ENCODE measurements around the gene MCTP1. TPM values are rescaled to one million over a fixed set of nuclear protein-coding genes. Genes with fewer than 3 reads are reported as not detected.

The MCTP1 gene
- total and polyA plus RNA-seq, 2 of the 8 experiments (the other 6 are each of a cell fraction or from before 2014, with no cell fraction given): 0.56 to 3.4 TPM

DNA sequence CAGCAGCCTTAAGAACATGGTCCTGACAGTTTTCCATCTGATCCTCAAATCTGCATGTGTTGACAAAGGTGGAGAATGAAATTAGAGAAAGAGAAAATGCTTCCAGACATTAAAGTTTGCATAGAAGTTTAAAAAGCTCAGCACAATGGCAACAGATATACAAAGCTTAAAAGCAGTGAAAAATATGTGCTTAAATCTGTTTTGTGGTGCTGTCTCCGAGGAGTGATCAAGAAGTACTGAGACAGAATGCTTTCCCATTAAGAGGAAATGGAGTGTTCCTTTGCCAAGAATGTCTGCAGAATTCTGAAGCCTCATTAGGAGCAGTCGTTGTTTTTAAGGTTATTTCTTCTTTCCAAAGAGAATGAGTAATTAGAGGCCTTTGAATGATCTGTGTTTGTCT is 131.4 kb downstream of the MCTP1 start (continued):
- TF ChIP-seq, protein P1, sequence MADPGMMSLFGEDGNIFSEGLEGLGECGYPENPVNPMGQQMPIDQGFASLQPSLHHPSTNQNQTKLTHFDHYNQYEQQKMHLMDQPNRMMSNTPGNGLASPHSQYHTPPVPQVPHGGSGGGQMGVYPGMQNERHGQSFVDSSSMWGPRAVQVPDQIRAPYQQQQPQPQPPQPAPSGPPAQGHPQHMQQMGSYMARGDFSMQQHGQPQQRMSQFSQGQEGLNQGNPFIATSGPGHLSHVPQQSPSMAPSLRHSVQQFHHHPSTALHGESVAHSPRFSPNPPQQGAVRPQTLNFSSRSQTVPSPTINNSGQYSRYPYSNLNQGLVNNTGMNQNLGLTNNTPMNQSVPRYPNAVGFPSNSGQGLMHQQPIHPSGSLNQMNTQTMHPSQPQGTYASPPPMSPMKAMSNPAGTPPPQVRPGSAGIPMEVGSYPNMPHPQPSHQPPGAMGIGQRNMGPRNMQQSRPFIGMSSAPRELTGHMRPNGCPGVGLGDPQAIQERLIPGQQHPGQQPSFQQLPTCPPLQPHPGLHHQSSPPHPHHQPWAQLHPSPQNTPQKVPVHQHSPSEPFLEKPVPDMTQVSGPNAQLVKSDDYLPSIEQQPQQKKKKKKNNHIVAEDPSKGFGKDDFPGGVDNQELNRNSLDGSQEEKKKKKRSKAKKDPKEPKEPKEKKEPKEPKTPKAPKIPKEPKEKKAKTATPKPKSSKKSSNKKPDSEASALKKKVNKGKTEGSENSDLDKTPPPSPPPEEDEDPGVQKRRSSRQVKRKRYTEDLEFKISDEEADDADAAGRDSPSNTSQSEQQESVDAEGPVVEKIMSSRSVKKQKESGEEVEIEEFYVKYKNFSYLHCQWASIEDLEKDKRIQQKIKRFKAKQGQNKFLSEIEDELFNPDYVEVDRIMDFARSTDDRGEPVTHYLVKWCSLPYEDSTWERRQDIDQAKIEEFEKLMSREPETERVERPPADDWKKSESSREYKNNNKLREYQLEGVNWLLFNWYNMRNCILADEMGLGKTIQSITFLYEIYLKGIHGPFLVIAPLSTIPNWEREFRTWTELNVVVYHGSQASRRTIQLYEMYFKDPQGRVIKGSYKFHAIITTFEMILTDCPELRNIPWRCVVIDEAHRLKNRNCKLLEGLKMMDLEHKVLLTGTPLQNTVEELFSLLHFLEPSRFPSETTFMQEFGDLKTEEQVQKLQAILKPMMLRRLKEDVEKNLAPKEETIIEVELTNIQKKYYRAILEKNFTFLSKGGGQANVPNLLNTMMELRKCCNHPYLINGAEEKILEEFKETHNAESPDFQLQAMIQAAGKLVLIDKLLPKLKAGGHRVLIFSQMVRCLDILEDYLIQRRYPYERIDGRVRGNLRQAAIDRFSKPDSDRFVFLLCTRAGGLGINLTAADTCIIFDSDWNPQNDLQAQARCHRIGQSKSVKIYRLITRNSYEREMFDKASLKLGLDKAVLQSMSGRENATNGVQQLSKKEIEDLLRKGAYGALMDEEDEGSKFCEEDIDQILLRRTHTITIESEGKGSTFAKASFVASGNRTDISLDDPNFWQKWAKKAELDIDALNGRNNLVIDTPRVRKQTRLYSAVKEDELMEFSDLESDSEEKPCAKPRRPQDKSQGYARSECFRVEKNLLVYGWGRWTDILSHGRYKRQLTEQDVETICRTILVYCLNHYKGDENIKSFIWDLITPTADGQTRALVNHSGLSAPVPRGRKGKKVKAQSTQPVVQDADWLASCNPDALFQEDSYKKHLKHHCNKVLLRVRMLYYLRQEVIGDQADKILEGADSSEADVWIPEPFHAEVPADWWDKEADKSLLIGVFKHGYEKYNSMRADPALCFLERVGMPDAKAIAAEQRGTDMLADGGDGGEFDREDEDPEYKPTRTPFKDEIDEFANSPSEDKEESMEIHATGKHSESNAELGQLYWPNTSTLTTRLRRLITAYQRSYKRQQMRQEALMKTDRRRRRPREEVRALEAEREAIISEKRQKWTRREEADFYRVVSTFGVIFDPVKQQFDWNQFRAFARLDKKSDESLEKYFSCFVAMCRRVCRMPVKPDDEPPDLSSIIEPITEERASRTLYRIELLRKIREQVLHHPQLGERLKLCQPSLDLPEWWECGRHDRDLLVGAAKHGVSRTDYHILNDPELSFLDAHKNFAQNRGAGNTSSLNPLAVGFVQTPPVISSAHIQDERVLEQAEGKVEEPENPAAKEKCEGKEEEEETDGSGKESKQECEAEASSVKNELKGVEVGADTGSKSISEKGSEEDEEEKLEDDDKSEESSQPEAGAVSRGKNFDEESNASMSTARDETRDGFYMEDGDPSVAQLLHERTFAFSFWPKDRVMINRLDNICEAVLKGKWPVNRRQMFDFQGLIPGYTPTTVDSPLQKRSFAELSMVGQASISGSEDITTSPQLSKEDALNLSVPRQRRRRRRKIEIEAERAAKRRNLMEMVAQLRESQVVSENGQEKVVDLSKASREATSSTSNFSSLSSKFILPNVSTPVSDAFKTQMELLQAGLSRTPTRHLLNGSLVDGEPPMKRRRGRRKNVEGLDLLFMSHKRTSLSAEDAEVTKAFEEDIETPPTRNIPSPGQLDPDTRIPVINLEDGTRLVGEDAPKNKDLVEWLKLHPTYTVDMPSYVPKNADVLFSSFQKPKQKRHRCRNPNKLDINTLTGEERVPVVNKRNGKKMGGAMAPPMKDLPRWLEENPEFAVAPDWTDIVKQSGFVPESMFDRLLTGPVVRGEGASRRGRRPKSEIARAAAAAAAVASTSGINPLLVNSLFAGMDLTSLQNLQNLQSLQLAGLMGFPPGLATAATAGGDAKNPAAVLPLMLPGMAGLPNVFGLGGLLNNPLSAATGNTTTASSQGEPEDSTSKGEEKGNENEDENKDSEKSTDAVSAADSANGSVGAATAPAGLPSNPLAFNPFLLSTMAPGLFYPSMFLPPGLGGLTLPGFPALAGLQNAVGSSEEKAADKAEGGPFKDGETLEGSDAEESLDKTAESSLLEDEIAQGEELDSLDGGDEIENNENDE (IDR thresholded peaks at IDR 0.05; ENCODE audit: insufficient replicate concordance, low read length): no peak
- TF ChIP-seq, protein P2, sequence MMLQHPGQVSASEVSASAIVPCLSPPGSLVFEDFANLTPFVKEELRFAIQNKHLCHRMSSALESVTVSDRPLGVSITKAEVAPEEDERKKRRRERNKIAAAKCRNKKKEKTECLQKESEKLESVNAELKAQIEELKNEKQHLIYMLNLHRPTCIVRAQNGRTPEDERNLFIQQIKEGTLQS (IDR thresholded peaks at IDR 0.05; ENCODE audit: insufficient read depth, low read depth, low read length): no peak
- TF ChIP-seq CEBPB (IDR thresholded peaks at IDR 0.05; ENCODE audit: low read depth, low read length) (no peak), BRCA1 (IDR thresholded peaks at IDR 0.05; ENCODE audit: low read depth, low read length) (no peak), KDM1A (IDR thresholded peaks at IDR 0.05; ENCODE audit: borderline replicate concordance, low read length) (no peak), EP300 (IDR thresholded peaks at IDR 0.05; ENCODE audit: borderline replicate concordance in 1 of 2, low read depth in 2 of 2, low read length in 2 of 2) (no peak), MAFK (IDR thresholded peaks at IDR 0.05; ENCODE audit: low read depth, low read length) (no peak)

Data from H1 (cell line).